ENCODE results near the gene MAP3K7CL.

MAP3K7CL gene, protein sequence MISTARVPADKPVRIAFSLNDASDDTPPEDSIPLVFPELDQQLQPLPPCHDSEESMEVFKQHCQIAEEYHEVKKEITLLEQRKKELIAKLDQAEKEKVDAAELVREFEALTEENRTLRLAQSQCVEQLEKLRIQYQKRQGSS

DNA sequence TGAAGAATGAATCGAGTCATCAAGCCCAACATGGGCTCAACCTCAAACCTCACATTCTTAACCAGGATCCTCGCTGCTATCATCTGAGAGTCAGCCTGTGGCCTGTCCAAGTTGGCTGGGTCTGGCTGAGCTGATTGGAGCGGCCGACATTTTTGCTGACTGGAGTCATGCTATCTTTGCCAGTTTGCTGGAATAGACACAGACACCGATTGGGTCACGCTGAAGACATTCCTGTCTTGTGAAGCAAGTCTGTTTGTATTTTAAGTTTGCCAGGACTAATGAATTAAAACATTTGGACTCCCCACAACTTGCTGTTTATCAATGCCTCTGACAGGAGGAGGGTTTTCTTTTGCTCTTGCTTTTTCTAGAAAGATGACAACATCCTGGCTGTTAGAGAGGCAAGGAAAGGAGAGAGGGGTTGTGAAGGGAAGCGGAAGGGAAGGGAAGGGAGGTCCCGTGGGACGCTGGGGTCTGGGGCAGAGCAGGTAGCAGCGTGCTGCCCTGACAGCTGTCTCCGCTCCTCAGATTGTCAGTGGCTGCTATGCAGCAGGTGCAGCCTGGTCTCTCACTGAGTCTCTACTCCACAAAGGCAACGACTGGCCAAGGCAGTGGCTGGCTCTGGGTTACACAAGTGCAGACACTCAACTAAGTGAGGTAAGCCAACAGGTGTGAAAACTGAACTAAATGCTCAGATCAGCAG is at the start of gene MAP3K7CL:
TSS of gene MAP3K7CL (plus strand) at position 375 of the 700 bp plus-strand sequence. CDS start 2,701 bp downstream, outside the sequence.
- no peak for DNase-seq (ENCODE audit: low read depth in 2 of 3, low spot score in 2 of 3)

DNA sequence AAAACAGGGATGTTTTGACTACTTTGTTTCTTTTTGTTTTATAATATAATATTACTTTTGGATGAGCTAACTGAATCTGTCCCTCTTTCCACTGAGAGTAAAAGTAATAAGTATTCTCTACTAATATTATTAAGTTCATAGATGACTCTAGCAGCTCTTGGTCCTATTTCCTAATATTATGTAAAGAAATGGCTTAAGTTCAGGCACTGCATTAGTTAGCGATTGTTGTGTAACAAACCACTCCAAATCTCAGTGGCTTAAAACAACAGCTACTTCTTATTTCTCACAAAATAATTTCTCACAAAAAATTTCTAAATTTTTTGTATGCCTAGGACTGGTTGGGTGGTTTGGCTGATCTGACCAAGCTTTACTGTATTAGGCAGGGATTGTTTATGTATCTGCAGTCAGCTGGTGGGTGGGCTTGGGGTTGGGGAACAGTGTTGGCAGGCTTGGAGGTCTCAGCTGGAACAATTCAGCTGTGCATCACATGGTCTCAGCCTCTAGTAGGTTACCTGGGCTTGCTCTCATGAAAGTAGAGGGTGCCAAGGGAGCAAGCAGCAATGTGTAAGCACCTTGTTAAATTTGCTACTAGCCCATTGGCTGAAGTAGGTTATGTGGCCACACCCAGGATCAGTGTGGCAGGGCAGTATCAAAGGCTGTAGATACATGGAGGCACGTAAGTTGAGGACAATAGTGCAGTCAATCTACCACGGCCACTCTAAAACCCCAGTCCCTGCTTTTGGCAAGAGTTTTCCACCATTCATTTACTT is 48.2 kb upstream of the MAP3K7CL start:
- no peak for DNase-seq (ENCODE audit: low read depth in 2 of 3, low spot score in 2 of 3)

DNA sequence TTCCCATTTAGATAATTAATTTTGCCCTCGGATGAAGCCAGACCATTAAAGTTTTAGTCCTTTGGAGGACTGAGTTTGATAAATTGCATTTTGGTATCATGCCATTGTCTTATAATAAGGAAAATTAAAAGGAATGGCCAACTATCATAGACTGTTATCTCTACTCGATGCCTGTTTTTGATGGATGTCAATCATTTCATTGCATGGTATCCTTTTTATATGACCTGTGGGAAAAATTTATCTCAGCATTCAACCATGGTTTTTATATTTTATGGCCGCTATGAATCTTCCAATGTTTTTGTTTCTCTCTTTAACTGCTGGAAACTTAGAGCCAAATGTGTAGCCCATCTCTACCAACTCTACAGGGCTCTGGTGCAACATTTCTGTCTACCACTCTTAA is 47.1 kb upstream of the MAP3K7CL start:
- no peak for DNase-seq (ENCODE audit: low read depth in 2 of 3, low spot score in 2 of 3)

DNA sequence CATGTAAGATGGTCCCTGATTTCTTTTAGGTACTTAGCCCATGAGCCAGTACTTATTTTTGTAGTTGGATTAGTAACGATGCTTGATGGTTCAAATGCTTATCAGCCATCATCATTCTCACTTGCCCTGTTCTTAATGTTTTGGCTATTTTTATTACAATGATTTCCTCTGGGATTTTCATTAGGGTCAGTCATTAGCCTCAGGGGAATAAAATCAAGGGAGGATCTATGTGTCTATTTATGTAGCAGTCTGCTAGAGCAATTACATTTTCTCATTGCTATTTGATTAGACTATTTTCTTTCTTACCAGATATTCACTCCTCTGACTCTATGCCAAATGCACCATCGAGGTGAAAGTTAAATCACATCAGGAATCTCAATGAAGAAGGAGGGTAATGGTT is 46.1 kb upstream of the MAP3K7CL start:
- DNase-seq (ENCODE audit: low read depth in 2 of 3, low spot score in 2 of 3): no peak

DNA sequence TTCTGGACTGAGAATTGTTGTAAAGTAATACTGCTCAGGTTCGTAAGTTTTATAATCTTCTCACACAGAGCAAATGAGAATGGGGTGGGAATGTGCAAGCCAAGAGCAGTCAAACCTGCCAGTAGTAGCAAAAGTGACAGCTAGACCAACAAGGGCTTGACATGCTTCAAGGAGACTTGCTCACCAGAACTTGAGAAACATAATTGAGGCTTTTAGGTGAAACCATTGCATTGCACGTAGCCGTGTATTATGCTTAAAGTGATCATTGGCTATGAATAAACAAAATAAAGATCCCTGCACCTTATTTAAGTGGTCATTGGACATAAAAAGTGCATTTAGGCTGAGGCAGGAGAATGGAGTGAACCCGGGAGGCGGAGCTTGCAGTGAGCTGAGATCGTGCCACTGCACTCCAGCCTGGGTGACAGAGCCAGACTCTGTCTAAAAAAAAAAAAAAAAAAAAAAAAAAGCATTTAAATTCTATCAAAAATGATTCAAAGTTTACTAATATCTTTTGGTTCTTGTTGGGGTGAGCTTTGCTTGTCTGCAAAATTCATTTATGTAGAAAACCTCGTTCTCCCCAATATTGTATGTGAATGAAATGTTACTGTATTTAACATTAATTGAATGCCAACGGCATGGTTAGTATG is 45.2 kb upstream of the MAP3K7CL start:
- no peak for DNase-seq (ENCODE audit: low read depth in 2 of 3, low spot score in 2 of 3)

DNA sequence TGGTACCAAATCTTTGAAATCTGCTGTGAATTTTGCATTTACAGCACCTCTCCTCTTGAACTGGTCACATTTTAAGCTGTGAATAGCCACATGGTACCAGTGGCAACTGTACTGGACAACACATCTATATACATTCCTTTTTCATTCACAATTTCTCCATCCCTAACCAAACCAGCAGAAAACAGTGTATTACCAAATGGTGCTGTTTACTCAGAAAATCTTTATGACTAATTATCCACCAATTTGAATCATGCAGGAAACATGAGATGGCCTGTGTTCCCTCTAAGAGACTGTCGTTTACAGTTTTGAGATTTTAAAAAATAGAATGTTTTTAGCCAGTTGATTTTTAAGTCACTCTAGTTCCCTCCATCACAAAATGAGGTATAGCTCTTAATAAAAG is 39.4 kb upstream of the MAP3K7CL start:
- no peak for DNase-seq (ENCODE audit: low read depth in 2 of 3, low spot score in 2 of 3)

DNA sequence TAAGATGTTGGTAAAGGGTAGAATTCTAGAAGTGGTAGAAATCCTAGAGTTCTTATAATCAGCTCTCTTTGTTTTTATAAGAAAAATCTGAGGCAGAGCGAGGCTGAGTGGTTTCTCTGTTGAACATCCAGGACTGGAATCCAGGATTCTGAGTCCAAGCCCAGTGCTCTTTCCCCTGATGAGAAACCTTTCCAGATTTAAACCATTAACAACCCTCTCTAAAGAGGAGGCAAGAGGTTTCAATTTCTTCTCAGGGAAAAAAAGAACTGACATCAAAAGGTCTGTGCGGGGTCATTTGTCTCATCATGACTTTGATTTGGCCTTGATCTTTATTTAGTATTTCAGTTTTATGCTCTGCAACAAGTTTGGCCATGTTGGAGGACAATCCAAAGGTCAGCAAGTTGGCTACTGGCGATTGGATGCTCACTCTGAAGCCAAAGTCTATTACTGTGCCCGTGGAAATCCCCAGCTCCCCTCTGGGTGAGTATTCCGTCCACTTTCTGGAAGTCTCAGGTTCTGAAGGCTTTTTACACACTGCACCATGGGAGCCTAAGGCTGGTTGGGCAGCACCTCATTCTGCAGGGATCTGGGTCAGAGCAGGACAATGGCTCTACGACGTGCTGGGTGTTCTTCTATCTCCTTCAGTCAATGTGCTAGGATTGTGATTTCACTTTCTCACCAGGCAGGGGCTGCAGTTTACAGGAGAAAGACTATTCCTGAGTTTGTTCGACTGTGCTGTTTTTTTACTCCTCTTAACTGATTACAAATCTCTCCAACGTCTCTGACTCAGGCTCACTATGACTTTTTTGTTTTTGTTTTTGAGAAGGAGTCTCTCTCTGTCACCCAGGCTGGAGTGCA is 38.1 kb upstream of the MAP3K7CL start:
- DNase-seq (ENCODE audit: low read depth in 2 of 3, low spot score in 2 of 3): no peak

DNA sequence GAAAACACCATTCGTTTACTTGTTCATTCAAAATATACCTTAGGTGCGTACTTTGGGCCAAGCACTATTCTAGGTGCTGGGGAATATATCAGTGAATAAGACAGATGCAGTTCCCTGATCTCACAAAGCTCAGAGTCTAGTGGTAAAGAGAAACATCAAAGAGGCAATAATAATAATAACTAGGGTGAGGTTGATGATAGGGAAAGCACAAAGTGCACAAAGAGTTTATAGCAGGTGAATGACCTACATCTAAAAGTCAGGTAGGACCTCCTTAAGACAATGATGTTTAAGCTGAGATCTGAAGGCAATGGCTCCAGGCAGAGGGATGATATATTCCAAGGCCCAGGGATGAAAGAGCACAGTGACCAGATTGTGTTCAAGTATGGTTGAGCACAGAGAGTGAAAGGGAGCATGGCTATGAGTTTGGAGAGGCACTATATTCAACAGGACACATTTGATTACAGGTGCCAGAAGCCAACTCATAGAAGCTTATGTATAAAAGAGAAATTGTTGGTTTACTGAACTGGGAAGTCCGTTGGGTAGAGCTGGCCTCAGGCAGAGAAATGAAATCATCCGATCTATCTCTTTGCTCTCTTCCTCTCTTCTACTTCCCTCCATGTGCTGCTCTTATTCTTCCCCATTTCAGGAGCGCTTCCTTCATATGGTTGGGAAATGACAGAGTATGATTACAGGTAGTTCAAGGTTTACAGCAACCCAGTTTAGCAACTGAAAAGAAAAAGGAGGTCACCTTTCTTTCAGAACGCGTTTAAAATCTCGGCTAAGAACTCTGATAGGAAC is 34.0 kb upstream of the MAP3K7CL start:
- no peak for DNase-seq (ENCODE audit: low read depth in 2 of 3, low spot score in 2 of 3)

DNA sequence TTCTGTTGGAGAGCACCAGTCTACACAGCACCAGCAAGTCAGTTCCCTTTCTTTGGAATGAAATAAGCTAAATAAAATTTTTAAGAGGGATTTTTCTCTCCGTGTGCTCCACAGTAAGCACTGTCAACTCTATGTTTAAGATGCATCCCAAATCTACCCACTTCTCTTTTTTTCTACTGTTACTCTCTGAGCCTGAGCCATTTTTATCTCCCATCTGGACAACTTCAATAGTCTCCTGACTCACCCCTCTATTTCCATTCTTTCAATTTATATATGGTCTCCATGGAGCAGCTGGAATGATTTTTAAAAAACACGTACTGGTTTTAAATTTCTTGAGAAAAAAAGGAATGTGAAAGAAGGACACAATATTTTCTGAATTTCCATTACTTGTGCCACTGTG is 32.3 kb upstream of the MAP3K7CL start:
- DNase-seq (ENCODE audit: low read depth in 2 of 3, low spot score in 2 of 3): no peak

DNA sequence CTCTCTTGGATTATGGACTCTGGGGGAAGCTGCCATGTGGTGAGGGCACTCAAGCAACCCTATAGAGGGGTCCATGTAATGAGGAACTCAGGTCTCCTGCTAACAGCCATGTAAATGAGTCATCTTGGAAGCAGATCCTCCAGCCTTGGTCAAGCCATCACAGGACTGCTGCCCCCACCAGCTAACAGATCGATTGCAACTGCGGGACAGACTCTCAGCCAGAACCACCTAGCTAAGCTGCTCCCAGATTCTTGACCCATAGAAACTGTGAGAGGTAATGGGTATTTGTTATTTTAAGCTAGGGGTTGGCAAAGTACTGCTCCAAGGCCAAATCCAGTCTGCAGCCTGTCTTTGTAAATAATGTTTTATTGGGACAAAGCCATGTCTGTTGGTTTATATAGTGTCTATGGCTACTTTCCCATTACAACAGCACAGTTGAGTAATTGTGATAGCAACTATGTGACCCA is 27.6 kb upstream of the MAP3K7CL start:
- DNase-seq (ENCODE audit: low read depth in 2 of 3, low spot score in 2 of 3): no peak

DNA sequence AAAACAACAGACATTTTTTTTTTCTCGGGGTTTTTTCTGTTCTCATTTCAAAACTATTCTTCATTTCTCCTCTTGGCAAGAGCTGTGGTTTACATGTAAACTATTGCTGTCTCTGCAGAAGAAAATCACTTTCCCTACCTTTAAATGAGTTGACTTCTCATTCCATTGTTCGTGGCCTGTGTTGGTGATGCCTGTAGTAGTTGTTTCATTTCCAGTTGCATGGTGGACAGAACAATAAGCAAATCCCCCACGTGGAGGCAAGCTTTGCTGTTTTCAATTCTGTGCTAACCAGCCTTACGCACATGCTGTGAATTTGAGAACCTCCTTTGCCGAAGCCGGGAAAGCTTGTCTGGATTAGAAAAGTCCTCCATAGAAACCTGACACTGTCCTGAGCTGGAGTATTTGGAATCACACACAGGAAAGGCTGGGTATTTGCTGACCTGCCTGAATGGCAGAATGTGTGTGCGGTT is 26.2 kb upstream of the MAP3K7CL start:
- DNase-seq (ENCODE audit: low read depth in 2 of 3, low spot score in 2 of 3): no peak

DNA sequence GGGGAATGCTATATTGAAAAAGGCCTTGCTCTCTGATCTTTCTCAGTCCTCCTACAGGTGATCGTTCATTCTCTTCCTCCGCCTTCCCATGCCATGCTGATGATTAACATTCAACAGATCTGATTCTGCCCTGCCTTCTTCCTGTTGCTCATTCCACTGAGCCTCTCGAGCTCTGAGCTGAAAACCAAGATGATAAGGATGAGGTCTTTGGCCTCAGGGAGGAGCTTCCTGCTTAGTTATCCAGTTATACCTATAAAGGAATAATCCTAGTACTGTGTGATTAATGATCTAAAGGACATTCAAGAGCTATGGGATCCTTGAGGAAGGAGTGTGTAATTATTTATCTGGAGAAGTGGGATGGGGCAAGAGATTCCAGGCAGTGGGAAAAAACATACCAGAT is 25.2 kb upstream of the MAP3K7CL start:
- no peak for DNase-seq (ENCODE audit: low read depth in 2 of 3, low spot score in 2 of 3)

DNA sequence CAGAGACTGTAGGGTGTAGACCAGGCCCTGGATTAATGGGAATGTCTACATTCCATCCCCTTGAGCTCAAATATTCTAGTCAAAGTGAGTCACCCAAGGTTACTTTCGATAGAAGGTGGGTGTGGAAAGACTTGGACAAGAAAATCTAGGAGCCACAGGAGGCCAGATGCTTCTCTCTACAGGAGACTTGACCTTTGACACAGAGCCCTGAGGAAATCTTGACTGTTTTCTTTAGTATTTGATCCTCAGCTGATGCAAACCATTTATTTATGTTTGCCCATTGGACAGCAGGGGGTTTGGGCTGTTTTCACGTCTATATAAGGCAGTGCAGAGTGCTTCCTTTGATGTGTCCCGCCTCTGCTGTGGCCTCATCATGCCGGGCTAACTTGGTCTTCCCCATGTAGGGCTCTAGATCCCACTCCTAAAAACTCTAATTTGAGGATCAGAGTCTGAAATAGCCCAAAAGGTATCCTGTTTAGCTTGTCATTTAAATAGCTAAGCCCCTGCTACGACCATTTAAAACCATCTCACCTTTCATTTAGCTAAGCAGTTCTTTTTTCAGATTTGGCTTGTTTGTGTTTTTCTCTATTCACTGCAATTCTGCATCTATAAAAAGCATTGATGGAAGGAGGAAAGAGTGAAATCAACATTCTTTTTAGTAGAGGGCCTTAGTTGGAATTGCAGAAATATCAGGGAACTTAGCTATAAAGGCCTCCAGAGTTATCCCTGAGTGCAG is 15.5 kb upstream of the MAP3K7CL start:
- DNase-seq (ENCODE audit: low read depth in 2 of 3, low spot score in 2 of 3): no peak

DNA sequence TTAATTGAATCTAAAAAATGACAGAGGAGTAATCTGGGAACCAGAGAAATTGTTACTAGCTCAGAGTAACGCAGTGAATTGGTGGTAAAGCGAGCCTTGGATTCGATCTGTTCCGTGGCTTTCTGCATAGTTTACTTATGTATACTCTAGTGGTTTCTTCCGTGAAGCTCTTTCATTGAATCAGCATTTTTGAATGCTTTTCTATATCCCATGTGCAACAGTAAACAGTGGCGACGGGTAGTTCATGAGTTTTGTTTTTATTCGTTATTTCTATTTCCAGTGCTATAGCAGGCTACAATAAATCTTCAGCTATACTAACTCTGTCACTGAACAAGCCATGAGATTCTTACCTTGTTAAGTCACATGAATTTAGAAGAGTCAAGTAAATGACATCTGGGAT is 14.5 kb upstream of the MAP3K7CL start:
- no peak for DNase-seq (ENCODE audit: low read depth in 2 of 3, low spot score in 2 of 3)

DNA sequence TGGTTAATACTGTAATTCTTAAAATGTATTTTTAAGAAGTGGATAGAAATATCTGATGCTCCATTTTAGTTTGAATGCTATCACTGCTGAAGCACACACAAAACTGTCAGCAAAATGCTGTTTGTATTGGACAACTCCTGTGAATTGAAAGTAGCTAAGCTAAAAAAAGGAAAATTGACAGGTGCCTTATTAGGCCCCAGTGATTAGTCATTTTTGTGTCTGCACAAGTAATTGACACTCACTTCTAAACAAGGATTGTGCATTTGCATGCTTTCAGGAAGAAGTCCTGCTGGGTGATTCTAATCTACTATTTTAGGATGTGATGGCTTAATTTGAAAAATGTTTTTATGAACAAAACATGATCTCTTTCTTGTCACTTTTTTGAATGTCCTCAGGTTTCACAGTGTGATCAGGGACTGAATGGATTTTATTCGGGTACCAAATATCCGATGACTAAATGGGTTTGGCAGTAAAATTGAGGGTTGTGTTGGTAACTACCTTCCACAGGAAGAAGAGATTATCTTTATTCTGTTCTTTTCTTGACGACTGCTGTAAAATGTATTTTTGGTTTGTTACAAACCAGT is 13.0 kb upstream of the MAP3K7CL start:
- DNase-seq (ENCODE audit: low read depth in 2 of 3, low spot score in 2 of 3): no peak

DNA sequence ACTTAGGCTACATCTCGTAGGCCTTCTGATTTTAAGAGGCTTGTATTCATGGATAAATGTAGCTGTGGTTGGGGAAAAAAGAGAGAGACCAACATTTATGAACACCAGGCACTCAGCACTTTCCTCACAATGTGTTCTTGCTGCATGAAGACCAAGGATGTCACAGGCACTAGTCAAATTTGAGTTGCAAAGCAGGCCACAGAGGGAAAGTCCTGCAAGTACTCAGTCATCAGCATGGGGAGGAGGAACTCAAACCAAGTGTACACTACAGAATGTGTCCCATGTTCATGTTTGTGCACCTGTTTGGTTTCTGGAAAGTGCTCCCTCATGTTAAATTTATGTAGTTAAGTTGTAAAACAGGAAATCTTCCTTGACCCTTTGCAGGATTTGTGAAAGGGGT is 8.7 kb upstream of the MAP3K7CL start:
- no peak for DNase-seq (ENCODE audit: low read depth in 2 of 3, low spot score in 2 of 3)

DNA sequence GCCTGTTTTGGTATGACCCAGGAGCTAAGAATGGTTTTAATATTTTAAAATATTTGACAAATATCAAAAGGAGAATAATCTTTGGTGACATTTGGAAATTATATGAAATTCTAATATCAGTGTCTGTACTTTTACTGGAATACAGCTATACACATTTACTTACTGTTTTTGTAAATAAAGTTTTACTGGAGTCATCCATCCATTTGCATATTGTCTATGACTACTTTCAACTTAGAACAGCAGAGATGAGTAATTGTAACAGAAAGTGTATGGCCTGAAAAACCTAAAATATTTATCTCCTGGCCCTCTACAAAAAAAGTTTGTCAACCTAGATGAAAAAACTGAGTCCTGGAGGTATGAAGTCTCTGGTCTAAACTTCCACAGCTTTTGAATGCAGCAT is 5.8 kb upstream of the MAP3K7CL start:
- no peak for DNase-seq (ENCODE audit: low read depth in 2 of 3, low spot score in 2 of 3)

DNA sequence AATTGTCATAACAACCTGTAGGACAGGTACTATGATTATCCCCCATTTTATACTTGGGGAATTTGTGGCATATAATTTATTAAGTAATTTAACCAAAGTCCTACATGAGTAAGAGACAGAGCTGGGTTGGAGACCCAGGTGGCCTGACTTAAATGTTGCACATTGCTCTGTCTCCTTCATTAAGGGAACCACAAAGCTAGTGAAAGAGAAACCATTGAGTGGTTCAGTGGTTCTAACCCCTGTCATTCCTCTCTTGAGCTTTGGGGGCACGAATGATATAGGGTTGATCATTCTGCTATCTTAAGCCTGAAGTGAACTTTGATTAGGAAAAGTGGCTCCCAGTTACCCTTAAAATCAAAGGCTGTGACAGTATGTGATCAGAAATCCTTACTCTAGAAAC is 5.3 kb upstream of the MAP3K7CL start:
- no peak for DNase-seq (ENCODE audit: low read depth in 2 of 3, low spot score in 2 of 3)

DNA sequence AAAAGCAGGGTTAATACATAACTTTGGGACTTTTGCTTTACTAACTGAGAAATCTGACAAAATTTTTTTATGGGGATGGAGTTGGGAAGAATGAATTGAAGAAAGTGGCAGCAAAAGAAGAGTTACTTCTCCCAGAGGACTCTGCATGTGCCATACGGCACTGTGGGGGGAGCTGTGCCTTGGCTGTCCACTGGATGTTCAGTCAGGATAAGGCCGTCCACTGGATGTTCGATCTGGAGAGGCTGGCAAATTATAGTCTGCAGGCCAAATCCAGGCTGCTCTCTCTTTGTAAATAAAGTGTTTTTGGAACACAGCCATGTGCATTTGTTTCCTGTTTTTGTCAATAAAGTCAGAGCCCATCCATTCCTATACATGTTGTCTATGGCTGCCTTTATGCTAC is 4.5 kb upstream of the MAP3K7CL start:
- no peak for DNase-seq (ENCODE audit: low read depth in 2 of 3, low spot score in 2 of 3)

Data from activated CD8-positive, alpha-beta memory T cell treated with anti-CD3 and anti-CD28 coated beads for 48 hours (primary cell).